ENCODE measurements around the gene PJVK.
"Not testable (repeated sequence)": the region's sequence is repeated elsewhere in the genome, so short reads cannot be mapped to it uniquely, and the experiment has no call there.

DNA sequence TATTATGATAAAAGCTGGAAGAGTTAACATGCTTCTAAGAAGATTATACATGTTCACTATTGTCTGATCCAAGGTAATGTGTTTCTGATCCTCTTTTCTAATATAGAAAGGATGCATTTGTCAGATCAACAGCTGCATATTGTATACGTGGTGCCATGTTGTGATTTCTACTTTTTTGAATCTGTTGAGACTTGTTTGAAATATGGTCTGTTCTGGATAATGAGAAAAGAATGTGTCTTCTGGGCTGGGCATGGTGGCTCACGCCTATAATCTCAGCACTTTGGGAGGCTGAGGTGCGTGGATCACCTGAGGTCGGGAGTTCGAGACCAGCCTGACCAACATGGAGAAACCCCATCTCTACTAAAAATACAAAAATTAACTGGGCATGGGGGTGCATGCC is 27.4 kb upstream of the PJVK start:
- TF ChIP-seq, protein P1, sequence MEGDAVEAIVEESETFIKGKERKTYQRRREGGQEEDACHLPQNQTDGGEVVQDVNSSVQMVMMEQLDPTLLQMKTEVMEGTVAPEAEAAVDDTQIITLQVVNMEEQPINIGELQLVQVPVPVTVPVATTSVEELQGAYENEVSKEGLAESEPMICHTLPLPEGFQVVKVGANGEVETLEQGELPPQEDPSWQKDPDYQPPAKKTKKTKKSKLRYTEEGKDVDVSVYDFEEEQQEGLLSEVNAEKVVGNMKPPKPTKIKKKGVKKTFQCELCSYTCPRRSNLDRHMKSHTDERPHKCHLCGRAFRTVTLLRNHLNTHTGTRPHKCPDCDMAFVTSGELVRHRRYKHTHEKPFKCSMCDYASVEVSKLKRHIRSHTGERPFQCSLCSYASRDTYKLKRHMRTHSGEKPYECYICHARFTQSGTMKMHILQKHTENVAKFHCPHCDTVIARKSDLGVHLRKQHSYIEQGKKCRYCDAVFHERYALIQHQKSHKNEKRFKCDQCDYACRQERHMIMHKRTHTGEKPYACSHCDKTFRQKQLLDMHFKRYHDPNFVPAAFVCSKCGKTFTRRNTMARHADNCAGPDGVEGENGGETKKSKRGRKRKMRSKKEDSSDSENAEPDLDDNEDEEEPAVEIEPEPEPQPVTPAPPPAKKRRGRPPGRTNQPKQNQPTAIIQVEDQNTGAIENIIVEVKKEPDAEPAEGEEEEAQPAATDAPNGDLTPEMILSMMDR (conservative IDR thresholded peaks at IDR 0.05; ENCODE audit: low read length), result not testable (repeated sequence)
- TF ChIP-seq EZH2phosphoT487 (IDR thresholded peaks at IDR 0.05; ENCODE audit: borderline replicate concordance, low read depth, low read length), result not testable (repeated sequence)

Data from OCI-LY7 (cell line).